ENCODE data around the gene TUBGCP6. TPM values are rescaled to one million over a fixed set of nuclear protein-coding genes. Genes with fewer than 3 reads are reported as not detected.
A peak's percentile ranks its signal among the peaks of the same experiment; 100 is the strongest.

TUBGCP6 gene
- total RNA-seq, 1 experiment from 2014 or later: 31.3 TPM

- TF ChIP-seq REST (IDR thresholded peaks at IDR 0.05; ENCODE audit: insufficient read depth in 1 of 2, low read depth in 2 of 2, low read length in 1 of 2) (peak in 1 of 2 experiments; percentile 66; a peak in 1 of 4 replicates), TCF7L2 (IDR thresholded peaks at IDR 0.05; ENCODE audit: low read depth, low read length) (no peak), POLR2AphosphoS5 (IDR thresholded peaks at IDR 0.05; ENCODE audit: low read depth, low read length) (no peak), SIN3A (IDR thresholded peaks at IDR 0.05; ENCODE audit: borderline replicate concordance, insufficient read depth, low read depth, low read length) (no peak)
- TF ChIP-seq, protein P1, sequence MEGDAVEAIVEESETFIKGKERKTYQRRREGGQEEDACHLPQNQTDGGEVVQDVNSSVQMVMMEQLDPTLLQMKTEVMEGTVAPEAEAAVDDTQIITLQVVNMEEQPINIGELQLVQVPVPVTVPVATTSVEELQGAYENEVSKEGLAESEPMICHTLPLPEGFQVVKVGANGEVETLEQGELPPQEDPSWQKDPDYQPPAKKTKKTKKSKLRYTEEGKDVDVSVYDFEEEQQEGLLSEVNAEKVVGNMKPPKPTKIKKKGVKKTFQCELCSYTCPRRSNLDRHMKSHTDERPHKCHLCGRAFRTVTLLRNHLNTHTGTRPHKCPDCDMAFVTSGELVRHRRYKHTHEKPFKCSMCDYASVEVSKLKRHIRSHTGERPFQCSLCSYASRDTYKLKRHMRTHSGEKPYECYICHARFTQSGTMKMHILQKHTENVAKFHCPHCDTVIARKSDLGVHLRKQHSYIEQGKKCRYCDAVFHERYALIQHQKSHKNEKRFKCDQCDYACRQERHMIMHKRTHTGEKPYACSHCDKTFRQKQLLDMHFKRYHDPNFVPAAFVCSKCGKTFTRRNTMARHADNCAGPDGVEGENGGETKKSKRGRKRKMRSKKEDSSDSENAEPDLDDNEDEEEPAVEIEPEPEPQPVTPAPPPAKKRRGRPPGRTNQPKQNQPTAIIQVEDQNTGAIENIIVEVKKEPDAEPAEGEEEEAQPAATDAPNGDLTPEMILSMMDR (IDR thresholded peaks at IDR 0.05): no peak
- intact Hi-C loops (cut with micrococcal nuclease; ENCODE audit: unreplicated experiment) (no loop called here), in situ Hi-C loops (cut with HindIII; ENCODE audit: low pct_unique_long_range_greater_than_20kb, low sequenced_read_pairs) (no loop called here)
- H3K9me3 ChIP-seq (ENCODE audit: control insufficient read depth, insufficient read depth, low read depth, low read length): no peaks in the 10 kb centered on the region
- ChIA-PET CTCF (no interaction called here), POLR2A (no interaction called here)
- H3K27me3 ChIP-seq (ENCODE audit: control insufficient read depth, insufficient read depth, low read length): no peaks in the 10 kb centered on the region
- peaks cover 4% of the 10 kb centered on the region; the same call in 1 of the 2 replicates for H3K4me1 ChIP-seq (ENCODE audit: control insufficient read depth, insufficient read depth, low read length)
- no TSS peak for BruUV-seq (replicated peaks)
- DNase-seq (ENCODE audit: low read depth, low spot score) (no peak), ATAC-seq (no peak)
- no peak overlapping the region for H3K27ac ChIP-seq (ENCODE audit: low read length)
- no peak overlapping the region for H3K4me3 ChIP-seq (ENCODE audit: low read depth in 2 of 2, low read length in 2 of 2)
- H3K36me3 ChIP-seq (ENCODE audit: control insufficient read depth, insufficient read depth, low read length): peaks cover 2% of the 10 kb centered on the region; the same call in 1 of the 2 replicates
Measured at GRCh38 chr22:50284479-50284878, 39.7 kb upstream of the TUBGCP6 start.

DNA sequence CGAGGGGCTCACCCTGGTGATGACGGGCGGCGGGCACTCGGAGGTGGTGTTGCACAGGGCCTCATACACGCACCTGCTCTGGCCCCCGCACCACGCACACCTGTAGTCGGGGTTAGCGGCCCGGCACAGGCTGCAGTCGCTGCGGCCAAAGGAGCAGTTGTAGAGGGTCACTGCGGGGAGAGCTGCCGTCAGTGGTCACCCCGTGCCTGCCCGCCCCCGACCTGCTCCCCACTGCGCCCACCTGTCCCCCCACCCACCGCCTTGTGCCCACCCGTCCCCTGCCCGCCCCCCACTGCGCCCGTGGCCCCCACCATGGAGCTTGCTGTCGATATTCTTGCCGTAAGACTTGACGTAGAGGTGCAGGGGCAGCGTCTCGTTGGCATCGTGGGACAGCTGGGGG is 39.0 kb upstream of the TUBGCP6 start:
- Histone ChIP-seq H3K9me3 (ENCODE audit: control insufficient read depth, insufficient read depth, low read depth, low read length) (no peaks in the 10 kb centered on the region), H3K4me1 (ENCODE audit: control insufficient read depth, insufficient read depth, low read length) (peaks cover 4% of the 10 kb centered on the region; the same call in 1 of the 2 replicates), H3K36me3 (ENCODE audit: control insufficient read depth, insufficient read depth, low read length) (peaks cover 2% of the 10 kb centered on the region; the same call in 1 of the 2 replicates), H3K4me3 (ENCODE audit: low read depth in 2 of 2, low read length in 2 of 2) (no peak overlapping the region), H3K27ac (ENCODE audit: low read length) (no peak overlapping the region), H3K27me3 (ENCODE audit: control insufficient read depth, insufficient read depth, low read length) (no peaks in the 10 kb centered on the region)
- in situ Hi-C loops (cut with HindIII; ENCODE audit: low pct_unique_long_range_greater_than_20kb, low sequenced_read_pairs) (no loop called here), intact Hi-C loops (cut with micrococcal nuclease; ENCODE audit: unreplicated experiment) (no loop called here)
- BruUV-seq (replicated peaks): no TSS peak
- no peak for TF ChIP-seq REST (IDR thresholded peaks at IDR 0.05; ENCODE audit: insufficient read depth in 1 of 2, low read depth in 2 of 2, low read length in 1 of 2)
- TF ChIP-seq TCF7L2 (IDR thresholded peaks at IDR 0.05; ENCODE audit: low read depth, low read length): no peak
- TF ChIP-seq, protein P1 (IDR thresholded peaks at IDR 0.05): no peak
- no peak for TF ChIP-seq POLR2AphosphoS5 (IDR thresholded peaks at IDR 0.05; ENCODE audit: low read depth, low read length)
- TF ChIP-seq SIN3A (IDR thresholded peaks at IDR 0.05; ENCODE audit: borderline replicate concordance, insufficient read depth, low read depth, low read length): no peak
- POLR2A ChIA-PET: no interaction called here
- ATAC-seq (no peak), DNase-seq (ENCODE audit: low read depth, low spot score) (no peak)
- CTCF ChIA-PET: no interaction called here
